Neural crest cell (in vitro differentiated cells): ENCODE measurements around the gene A2M. TPM values are rescaled to one million over a fixed set of nuclear protein-coding genes. Genes with fewer than 3 reads are reported as not detected.

ENCODE experiments used
- DNase-seq: peaks from one replicate; pipeline ENCODE4 v3.0.0; 2021; ENCODE audit warnings: low read depth, mixed read lengths, low spot score
- H3K27ac Mint-ChIP-seq: one replicate; pipeline ENCODE4 v1.8.0; 2021; ENCODE audit warnings: mild to moderate bottlenecking, mixed read lengths; ENCODE audit not compliant: unreplicated experiment
- H3K27me3 Mint-ChIP-seq: 2 replicates; pipeline ENCODE4 v1.8.0; 2021; ENCODE audit warnings: low read depth, mild to moderate bottlenecking, mixed read lengths
- H3K36me3 Mint-ChIP-seq: 2 replicates; pipeline ENCODE4 v1.8.0; 2021; ENCODE audit warnings: low read depth, mild to moderate bottlenecking, mixed read lengths
- H3K4me1 Mint-ChIP-seq: 2 replicates; pipeline ENCODE4 v1.8.0; 2021; ENCODE audit warnings: mixed read lengths
- H3K4me3 Mint-ChIP-seq: one replicate; pipeline ENCODE4 v1.8.0; 2021; ENCODE audit warnings: mild to moderate bottlenecking, mixed read lengths
- H3K9me3 Mint-ChIP-seq: 2 replicates; pipeline ENCODE4 v1.8.0; 2021; ENCODE audit warnings: mixed read lengths
- CTCF ChIP-seq: fragments of 200-600 bp; sonication (generic); conservative IDR thresholded peaks from 2 replicates; pipeline ENCODE4 v1.5.0; 2021; ENCODE audit warnings: antibody characterized with exemption, mild to moderate bottlenecking
- total RNA-seq: library from RNA; stranded (reverse); gene quantifications from 2 replicates; pipeline ENCODE4 v1.2.1, GENCODE V29; 2021

Gene A2M
- total RNA-seq, 1 donor from 2014 or later: 66.4 TPM

GRCh38 chr12:9079082-9079481 lies 36.6 kb downstream of the A2M start:
- no peak overlapping the region for H3K27ac Mint-ChIP-seq
- no peak for DNase-seq
- no peak overlapping the region for H3K4me3 Mint-ChIP-seq
- TF ChIP-seq CTCF: no peak
- H3K27me3 Mint-ChIP-seq: no peaks in the 10 kb centered on the region
- peaks cover 26% of the 10 kb centered on the region for H3K36me3 Mint-ChIP-seq
- H3K9me3 Mint-ChIP-seq: peaks cover 19% of the 10 kb centered on the region
- no peaks in the 10 kb centered on the region for H3K4me1 Mint-ChIP-seq

GRCh38 chr12:9077152-9078031 lies 38.3 kb downstream of the A2M start:
- H3K27me3 Mint-ChIP-seq: no peaks in the 10 kb centered on the region
- TF ChIP-seq CTCF: no peak
- H3K4me3 Mint-ChIP-seq: no peak overlapping the region
- H3K27ac Mint-ChIP-seq: no peak overlapping the region
- peaks cover 11% of the 10 kb centered on the region for H3K9me3 Mint-ChIP-seq
- no peak for DNase-seq
- H3K36me3 Mint-ChIP-seq: peaks cover 18% of the 10 kb centered on the region
- no peaks in the 10 kb centered on the region for H3K4me1 Mint-ChIP-seq

- DNase-seq: no peak
- Mint-ChIP-seq H3K9me3 (peaks cover 7% of the 10 kb centered on the region), H3K27ac (no peak overlapping the region), H3K36me3 (peaks cover 13% of the 10 kb centered on the region), H3K27me3 (no peaks in the 10 kb centered on the region), H3K4me1 (no peaks in the 10 kb centered on the region), H3K4me3 (no peak overlapping the region)
- TF ChIP-seq CTCF: no peak
These were observed 39.0 kb downstream of the A2M start for GRCh38 chr12:9076733-9077132.

- peaks cover 12% of the 10 kb centered on the region for H3K36me3 Mint-ChIP-seq
- no peaks in the 10 kb centered on the region for H3K27me3 Mint-ChIP-seq
- peaks cover 3% of the 10 kb centered on the region for H3K9me3 Mint-ChIP-seq
- no peak overlapping the region for H3K27ac Mint-ChIP-seq
- H3K4me1 Mint-ChIP-seq: no peaks in the 10 kb centered on the region
- no peak overlapping the region for H3K4me3 Mint-ChIP-seq
- DNase-seq: no peak
- no peak for TF ChIP-seq CTCF
These were observed 40.6 kb downstream of the A2M start for GRCh38 chr12:9075138-9075535.

- peaks cover 10% of the 10 kb centered on the region for H3K36me3 Mint-ChIP-seq
- H3K4me3 Mint-ChIP-seq: no peak overlapping the region
- DNase-seq: no peak
- H3K9me3 Mint-ChIP-seq: peaks cover 2% of the 10 kb centered on the region
- no peak for TF ChIP-seq CTCF
- no peaks in the 10 kb centered on the region for H3K27me3 Mint-ChIP-seq
- H3K4me1 Mint-ChIP-seq: no peaks in the 10 kb centered on the region
- H3K27ac Mint-ChIP-seq: no peak overlapping the region
These were observed 41.1 kb downstream of the A2M start for GRCh38 chr12:9074484-9075137.
